HS-5 (cell line): ENCODE measurements around the gene AFAP1.

Experiments used
- DNase-seq: peaks from one replicate; pipeline ENCODE4 v3.0.0-alpha.2; 2012; ENCODE audit warnings: low read depth

The AFAP1 gene

DNA sequence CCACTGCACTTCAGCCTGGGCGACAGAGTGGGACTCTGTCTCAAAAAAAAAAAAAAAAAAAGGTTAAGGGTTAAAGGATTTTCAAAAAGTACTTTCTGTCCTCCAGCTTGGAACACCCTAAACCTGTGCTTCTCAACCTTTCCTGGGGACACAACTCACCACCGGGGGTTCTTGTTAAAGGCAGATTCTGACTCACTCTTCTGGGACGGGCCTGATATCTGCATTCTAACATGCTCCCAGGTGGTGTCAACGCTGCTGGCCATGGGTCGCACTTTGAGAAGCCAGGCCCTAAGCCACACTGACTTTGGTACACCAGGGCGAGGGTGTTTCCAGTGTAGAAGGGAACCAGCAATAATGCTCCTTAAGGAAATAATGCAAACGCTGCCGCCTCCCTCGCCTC is 46.1 kb downstream of the AFAP1 start:
- no peak for DNase-seq

DNA sequence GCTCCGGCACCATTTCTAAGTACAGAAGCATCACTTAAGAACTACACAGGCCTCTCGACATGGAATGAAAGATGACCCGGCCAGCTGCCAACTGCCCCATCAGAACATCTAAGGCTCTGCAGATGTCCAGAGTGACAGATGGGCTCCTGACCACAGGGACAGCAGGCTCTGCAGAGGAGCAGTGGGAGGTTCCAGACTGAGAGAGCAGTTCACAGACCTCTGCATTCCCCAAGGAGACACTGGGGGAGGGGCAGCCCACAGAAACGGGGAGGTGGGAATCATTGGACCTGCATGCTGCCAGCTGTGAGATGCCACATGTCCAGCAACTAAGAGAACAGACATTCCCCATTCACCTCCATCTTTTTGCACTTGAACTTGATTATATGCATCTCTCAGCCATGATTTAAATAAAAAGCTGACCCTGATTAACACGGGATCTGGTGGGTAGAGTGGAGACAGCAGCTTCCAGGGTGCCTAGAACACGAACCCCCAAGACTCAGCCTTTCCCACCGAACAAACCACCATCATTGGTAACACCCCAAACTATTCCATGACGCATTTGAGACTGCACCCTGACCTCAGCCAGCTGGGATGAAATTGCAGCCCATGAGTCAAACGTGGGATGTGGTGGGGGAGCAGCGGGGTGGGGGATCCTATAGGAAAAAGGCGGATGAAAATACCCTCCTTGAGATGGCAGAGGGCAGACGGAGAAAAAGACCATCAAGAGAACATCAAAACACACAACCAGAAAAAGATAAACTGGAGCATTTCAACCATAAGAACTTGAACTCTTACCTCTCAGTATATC is 47.2 kb downstream of the AFAP1 start:
- peak; percentile 82 for DNase-seq

DNA sequence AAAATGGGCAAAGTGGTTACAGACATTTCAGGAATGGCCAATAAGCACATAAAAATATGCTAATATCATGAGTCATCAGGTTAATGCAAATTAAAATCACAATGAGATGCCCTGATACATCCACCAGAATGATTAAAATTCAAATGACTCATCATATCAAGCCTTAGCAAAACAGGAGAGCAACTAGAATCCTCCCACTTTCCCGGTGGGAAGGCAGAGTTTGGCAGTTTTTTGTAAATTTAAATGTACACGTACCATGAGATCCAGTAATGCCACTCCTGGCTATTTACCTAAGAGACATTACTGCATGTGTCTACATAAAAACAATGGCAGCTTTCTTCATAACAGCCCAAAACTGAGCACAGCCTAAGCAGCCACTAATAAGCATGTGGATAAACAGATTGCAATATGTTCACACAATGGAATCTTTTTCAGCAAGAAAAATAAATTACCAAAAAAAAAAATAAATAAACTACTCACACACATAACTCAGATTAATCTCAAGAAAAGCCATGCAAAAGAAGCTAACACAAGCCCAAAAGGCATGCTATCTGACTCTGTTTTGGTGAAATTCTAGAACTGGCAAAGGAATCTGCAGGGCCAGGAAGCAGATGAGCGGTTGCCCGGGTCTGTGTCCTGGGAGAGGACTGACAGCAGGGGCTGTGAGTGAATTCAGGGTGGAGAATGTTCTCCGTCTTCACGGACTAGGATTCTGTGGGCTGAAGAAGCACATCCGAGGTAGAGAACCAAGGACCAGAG is 48.8 kb downstream of the AFAP1 start:
- DNase-seq = peak; percentile 95

DNA sequence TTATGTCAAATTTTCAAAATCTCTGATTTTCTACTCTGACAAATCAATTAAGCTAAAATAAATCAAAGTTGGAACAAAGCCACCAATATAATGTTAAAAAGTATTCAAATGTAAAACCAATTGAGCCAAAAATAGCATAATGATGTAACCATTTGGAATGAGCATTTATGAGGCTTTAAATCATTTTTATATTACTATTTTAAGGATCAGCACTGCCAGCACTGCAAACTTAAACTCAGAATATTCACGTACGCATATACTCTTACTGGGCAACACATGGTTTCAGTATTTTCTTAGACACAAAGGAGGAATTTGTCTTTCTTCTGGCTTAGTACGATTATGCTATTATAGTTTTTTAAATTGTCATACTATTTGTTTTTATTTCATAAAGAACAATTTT is 52.2 kb downstream of the AFAP1 start:
- no peak for DNase-seq

DNA sequence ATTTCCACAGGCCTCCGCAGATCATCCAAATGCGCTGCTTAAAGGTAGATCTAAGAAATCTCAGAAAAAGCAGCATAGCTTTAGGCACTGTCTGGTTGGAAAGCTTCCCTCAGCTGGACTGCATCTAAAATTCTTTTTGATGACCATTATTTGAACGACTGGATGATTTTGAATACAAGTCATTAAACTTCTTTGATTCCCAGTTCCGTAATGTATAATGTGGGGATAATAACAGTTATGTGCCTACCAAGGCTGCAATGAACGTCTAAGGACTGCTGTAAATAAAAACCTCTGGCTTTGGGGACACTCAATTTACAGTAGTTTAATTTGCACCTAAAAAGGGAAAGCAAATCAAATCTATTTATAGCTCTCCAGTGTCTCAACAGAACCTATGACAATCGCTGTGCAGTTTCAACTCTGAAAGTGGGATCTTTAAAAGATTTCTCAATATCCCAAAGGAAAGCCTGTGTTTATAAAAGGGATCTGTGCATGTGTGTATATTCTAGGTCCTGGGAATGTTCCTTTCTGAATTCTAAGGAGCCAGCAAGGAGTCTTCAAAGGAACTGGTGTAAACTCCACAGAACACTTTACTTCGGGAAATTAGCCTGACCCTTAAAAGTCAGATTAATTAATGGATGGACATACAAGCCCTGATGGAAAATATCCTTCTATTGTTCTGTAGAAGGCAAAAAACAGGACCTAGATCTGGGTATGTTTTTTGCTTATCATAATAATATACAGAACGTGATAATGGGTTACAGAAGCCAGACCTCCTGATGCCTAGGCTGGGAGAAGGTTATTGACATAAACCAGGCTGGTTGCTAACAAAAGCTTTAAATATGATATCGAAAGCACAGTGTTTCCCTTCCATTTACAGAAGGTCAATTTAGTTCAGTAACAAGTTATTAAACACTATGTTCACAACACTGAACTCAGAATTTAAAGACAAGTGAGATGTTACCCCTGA is 53.4 kb downstream of the AFAP1 start:
- no peak for DNase-seq

DNA sequence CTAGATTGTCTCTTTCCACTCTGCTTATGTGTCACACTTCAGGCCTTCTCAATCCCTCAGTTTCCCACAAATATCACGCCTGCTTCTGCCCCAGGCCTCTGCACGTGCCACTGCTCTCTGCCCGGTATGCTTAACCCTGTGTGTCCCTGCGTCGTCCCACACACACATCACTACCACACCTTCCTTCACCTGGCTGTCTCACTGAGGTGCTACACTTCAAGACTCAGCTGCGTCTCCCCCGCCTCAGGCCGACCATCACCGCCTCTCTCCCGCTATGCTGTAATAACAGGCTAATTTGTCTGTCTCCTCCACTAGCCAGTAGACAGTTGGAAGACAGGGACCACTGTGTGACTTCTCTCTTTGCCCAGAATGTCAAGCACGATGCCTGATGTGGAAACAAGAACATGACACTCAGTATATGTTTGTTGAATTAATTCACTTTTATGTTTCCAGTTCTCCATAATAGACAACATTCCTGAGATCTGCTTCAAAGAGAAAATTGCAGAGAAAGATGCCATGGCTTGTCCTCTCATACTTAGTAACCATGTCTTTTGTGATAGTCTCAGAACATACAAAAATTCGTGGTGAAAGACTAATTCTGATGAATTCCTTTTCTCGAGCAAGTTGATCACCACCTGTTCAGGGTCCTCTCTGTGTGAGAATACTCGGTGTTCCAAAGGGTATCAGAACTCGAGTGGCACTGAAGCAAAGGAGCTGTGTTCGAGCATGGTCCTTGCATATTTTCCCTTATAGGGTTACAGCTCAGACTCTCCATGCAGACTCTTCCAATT is 54.2 kb downstream of the AFAP1 start:
- no peak for DNase-seq

DNA sequence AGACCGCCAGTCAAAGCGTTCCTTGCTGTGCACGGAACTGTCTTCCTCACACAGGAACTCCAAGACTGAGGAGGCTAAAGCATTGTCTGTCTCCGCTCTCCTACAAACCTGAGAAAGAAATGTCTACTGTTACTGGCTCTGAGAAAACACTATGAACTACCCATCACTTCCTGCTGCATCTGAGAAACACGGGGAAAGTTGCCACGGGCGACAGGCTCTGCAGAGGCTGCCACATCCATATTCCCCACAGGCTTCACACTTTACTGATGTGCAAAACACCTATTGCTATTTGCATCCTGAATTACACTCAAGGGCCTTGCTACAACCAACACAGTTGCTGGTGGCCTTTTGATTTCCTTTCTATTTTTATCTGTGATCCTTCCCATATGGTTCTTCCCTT is 59.0 kb downstream of the AFAP1 start:
- no peak for DNase-seq

DNA sequence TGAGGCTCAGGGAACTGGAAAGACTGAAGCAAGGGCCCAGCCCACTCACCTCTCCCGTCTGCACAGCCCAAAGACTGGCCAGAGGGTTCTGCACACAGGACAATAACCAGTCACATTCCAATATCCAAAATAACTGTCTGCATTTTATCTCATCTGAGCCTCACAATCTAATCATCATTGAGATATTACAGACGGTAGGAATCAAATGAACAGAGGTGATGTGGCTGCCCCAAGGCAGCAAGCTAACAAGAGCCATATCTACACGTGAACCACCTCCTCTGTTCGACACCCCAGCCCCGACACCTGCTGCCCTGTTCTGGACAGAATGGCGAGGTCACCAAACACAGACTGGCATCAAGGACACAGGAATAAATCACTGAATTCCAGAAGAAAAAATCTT is 60.5 kb downstream of the AFAP1 start:
- no peak for DNase-seq

DNA sequence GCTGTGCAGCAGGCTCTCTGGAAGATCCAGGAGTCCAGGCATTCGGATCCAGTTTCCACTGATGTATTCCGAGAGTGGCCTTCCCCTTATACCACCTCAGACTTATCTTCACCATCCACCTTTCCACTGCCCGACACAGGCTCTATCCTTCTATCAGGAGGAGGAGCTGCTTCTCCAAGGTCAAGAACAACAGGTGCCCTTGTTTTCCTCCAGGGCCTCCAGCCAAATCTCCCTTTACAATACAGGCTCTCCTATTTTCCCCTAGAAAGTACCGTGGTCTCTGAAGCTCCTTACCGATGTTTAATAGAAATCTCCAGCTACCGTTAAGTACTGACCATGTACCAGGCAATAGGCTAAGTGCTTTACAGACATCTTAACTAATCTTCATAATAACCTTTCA is 61.3 kb downstream of the AFAP1 start:
- no peak for DNase-seq

DNA sequence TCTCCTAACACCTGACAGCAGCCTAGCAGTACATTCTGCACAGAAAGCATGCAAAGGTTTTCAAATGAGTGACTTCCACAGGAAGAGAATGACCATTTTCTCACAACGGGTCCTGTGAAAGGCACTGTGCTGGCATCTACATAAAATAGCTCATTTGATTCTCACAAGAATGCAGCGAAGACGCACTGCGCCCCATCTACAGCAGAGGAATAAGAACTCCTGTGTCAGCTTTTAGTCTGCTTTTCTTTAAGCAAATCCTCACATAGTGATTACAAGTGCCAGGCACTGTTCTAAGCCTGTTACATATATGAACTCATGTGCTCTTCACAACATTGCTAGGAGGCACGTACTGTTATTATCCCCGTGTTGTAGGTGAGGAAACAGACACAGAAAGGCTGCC is 62.5 kb downstream of the AFAP1 start:
- no peak for DNase-seq

DNA sequence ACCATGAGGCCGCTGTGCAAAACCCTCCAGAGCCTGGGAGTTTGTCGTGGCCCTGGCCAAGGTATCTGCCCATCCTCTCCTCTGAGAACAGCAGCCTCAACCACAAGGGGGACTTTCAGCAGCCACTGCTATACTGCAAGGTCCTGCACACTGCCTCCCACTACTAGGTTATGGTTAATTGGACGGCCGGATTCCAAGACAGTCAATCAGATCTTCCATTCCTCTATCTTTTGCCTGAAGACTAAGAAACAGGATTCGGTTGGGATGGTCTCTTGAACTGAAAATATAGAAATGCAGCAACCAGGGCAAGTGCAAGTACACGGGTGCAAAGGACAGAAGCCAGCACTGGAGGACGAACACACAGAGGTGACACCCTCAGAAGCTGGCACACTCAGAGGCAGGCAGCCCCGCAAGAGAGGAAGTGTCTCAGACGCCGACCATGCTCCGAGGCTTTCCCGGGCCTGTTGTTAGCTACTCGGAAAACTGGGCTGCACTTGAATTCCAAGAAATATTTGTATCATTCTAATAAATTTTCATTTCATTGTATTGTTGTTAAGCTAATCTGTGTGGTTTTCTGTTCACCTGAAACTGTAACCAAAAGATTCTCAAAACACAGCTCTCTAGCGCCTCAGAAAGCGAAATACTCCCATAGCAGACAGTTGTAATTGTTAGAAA is 63.3 kb downstream of the AFAP1 start:
- no peak for DNase-seq

DNA sequence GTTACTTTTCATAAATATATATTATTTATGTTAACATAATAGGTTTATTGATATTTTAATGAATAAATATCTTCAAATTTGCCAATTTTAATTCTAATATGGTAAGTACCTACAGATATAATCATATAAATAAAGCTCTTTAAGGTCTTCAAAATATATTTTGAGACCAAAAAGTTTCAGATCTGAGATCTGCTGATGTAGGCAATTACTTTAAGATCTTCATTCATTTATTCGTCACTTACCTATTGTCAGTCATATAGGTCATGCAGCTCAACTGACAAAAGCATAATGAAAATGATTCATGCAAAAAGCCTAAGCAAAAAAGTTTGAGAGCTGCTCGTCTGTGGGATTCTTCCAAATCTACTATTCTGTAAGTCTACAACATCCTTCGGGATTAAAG is 64.8 kb downstream of the AFAP1 start:
- no peak for DNase-seq

DNA sequence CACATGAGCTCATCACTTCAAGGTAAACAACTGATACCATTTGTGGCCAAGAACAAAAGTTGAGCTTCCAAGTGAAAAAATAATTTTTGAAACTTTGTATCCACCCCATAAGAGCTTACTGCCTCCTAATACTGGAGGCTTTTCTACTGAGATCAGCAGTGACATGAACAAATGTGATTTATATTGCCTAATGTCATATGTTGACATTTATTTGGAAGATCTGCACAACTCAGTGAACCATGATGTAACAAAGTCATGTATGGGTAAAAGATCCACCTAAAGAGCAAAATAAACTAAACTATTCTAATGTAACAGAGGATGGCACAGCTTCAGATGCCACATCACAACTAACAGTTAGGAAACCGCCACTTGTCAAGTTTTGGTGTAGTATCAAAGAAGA is 65.8 kb downstream of the AFAP1 start:
- no peak for DNase-seq

DNA sequence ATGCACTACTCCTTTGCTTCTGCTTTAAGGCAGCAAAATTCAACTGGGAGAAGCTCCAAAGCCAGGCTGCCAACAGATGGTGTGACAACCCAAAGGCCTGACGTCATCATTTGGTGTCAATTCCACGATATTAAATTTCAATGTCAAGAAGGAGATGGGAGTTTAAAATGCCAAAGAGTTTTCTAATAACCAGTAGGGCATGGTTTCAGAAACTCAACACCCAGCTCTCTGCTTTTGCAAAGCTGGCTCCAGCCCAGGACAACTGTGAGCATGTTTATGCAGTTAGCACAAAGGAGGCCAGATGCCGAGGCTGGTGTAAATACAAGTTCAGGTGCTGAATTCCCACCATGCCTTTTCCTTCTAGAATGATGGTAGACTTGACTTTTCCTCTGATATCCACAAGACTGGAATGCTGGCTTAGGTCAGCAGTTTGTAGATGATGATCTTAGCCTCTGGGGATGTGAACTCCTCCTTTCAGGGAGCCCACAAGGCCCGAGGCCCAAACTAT is 67.3 kb downstream of the AFAP1 start:
- peak; percentile 79 for DNase-seq

DNA sequence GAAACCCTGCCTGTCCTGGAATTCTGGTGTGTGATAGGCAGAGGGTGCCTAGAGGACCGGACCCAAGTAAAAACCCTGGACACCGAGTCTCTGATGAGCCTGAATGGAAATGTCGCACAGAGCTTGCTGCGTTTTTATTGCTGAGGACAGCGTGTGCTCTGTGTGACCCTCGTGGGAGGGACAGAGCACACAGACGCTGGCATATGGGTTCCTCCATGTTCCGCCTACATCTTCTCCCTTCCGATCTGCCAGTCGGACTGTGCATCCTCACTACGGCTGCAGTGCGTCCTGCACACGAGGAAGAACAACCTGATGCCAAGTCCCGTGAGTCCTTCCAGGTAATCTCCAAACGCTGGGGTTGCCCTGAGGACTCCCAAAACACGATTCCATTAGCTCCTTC is 68.3 kb downstream of the AFAP1 start:
- no peak for DNase-seq

DNA sequence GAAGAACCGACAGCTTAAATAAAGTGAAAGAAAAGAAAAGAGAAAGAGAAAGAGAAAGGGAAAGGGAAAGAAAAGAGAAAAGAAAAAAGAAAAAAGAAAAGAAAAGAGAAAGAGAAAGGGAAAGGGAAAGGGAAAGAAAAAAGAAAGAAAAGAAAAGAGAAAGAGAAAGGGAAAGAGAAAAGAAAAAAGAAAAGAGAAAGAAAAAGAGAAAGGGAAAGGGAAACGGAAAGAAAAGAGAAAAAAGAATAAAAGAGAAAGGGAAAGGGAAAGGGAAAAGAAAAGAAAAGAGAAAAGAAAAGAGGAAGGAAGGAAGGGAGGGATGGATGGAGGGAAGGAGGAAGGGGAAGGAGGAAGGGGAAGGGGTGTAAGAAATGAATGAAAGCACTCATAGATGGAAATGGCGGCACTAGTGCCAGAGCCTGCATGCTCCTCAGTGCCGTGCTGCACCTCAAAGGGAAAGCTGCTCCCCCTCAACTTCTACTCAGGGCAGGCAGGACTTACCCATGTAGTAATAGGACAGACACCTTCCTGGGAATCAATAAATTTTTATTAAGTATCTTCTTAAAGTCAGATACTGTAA is 70.7 kb downstream of the AFAP1 start:
- no peak for DNase-seq

DNA sequence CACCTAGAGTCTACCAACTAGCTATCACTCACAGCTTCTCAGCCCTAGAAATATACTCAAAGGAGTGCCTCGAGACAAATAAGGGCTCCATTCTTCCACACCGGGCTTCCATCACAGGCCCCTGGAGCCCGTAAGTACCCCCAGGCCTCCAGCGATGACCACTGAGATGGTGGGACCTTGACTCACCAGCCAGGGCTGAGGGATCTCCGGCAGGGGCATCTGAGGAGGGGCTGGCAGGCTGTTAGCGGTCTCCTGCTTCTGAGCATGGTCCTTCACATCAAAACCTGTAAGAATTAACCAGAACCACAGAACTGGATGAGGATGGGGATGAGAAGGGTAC is 71.3 kb downstream of the AFAP1 start:
- DNase-seq = no peak

DNA sequence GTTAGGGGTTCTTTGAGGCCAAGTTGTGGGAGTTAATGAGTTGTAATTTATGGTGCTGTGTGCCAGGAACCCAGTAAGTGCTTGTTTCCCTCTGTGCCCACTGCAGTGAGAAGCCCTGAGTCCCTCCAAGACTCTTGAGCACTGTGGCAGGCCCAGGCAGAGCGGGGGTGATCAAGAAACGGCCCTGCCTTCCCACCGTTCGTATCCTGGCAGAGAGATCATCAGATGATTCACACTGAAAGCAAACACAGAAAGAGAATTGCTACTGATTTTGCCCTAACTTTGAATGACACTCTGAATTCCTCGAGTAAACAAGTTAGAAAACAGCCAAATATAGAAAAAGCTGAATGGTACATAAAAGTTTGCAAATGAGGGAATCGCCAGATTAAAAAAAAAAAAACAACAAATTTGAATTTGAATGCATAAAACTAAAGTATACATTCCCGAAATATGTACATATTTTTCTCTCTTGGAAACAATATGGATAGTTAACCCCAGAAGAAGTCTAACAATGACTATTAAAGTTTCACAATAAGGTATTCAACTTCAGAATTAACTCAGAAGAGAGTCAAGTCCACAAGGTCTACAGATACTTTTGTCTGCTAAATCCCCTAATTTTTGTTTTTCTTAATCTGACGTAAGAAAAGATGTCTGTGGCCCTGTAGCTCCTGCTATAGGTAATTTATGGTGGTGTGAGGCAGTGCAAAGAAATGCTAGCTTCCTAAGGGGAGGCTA is 71.8 kb downstream of the AFAP1 start:
- no peak for DNase-seq

DNA sequence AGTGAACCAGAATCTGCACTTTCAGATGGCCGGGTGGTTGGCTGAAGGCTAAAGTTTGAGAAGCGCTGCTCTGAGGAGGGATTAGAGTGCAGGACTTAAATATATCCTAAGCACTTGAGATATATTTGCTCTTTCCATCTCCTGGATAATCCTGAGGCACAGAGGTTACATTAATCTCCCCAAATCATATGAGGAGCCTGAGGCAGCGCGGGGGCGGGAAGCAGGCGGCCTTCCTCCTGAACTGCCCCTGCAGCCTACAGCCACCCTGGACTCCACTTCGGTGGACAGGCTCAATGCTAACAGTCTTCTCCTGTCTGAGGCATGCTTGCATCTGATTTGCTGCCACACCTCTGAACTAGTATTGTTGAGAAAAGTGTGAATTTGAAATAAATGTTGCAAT is 72.5 kb downstream of the AFAP1 start:
- no peak for DNase-seq

DNA sequence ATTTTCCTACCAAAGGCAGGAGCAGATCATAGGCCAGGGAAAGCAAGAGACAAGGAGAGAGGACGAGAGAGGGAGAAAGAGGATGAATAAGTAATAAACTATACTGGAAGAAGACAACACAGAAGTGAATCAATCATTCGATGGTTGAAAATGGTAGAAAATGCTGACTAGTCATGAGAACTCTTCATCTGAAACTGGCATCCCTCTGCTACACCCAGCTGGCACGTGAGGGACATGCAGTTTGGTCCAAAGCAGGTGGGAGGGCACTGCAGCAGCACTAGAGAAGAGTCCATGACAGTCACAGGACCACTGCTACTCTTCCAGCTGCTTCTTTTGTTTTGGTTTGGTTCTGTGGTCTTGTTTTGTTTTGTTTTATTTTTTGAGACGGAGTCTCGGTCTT is 74.1 kb downstream of the AFAP1 start:
- DNase-seq = no peak
